ENCODE results near the gene CLCA4.
A peak's percentile ranks its signal among the peaks of the same experiment; 100 is the strongest.
"Not testable (repeated sequence)": the region's sequence is repeated elsewhere in the genome, so short reads cannot be mapped to it uniquely, and the experiment has no call there.

Gene CLCA4

GRCh38 chr1:86546787-86547221 lies at the start of gene CLCA4:
CLCA4 (plus strand) TSS chr1:86547078; CDS start chr1:86547120, 42 bp downstream.
- DNase-seq (ENCODE audit: low read depth, low spot score): peak; percentile 78
- peak within 1 kb of the TSS; percentile 62 for H3K27ac ChIP-seq

- no peak overlapping the region for H3K27ac ChIP-seq
- DNase-seq (ENCODE audit: low read depth, low spot score): no peak
Observed at GRCh38 chr1:86498281-86498680, 48.6 kb upstream of the CLCA4 start.

GRCh38 chr1:86499987-86500593 lies 46.8 kb upstream of the CLCA4 start:
- DNase-seq (ENCODE audit: low read depth, low spot score): no peak
- no peak overlapping the region for H3K27ac ChIP-seq

GRCh38 chr1:86500714-86501113 lies 46.2 kb upstream of the CLCA4 start:
- DNase-seq (ENCODE audit: low read depth, low spot score): no peak
- no peak overlapping the region for H3K27ac ChIP-seq

- H3K27ac ChIP-seq: peak overlapping the region; percentile 44
- DNase-seq (ENCODE audit: low read depth, low spot score): not testable (repeated sequence)
Observed at GRCh38 chr1:86502125-86502646, 44.7 kb upstream of the CLCA4 start.

GRCh38 chr1:86502721-86503405 lies 44.0 kb upstream of the CLCA4 start:
- DNase-seq (ENCODE audit: low read depth, low spot score): peak; percentile 27
- H3K27ac ChIP-seq: peak overlapping the region; percentile 44

- no peak for DNase-seq (ENCODE audit: low read depth, low spot score)
- H3K27ac ChIP-seq: peak overlapping the region; percentile 39
Observed at GRCh38 chr1:86503406-86504136, 43.3 kb upstream of the CLCA4 start.

GRCh38 chr1:86504137-86504479 lies 42.8 kb upstream of the CLCA4 start:
- H3K27ac ChIP-seq: peak overlapping the region; percentile 39
- no peak for DNase-seq (ENCODE audit: low read depth, low spot score)

- peak overlapping the region; percentile 39 for H3K27ac ChIP-seq
- DNase-seq (ENCODE audit: low read depth, low spot score): peak; percentile 31
Observed at GRCh38 chr1:86504895-86505563, 41.8 kb upstream of the CLCA4 start.

- DNase-seq (ENCODE audit: low read depth, low spot score): no peak
- peak overlapping the region; percentile 39 for H3K27ac ChIP-seq
Observed at GRCh38 chr1:86505564-86505902, 41.3 kb upstream of the CLCA4 start.

GRCh38 chr1:86507935-86508582 lies 38.8 kb upstream of the CLCA4 start:
- no peak for DNase-seq (ENCODE audit: low read depth, low spot score)
- no peak overlapping the region for H3K27ac ChIP-seq

GRCh38 chr1:86508583-86508969 lies 38.3 kb upstream of the CLCA4 start:
- DNase-seq (ENCODE audit: low read depth, low spot score): no peak
- no peak overlapping the region for H3K27ac ChIP-seq

GRCh38 chr1:86515597-86515996 lies 31.3 kb upstream of the CLCA4 start:
- no peak overlapping the region for H3K27ac ChIP-seq
- DNase-seq (ENCODE audit: low read depth, low spot score): peak; percentile 26

- H3K27ac ChIP-seq: peak overlapping the region; percentile 79
- DNase-seq (ENCODE audit: low read depth, low spot score): no peak
Observed at GRCh38 chr1:86516335-86516734, 30.5 kb upstream of the CLCA4 start.

- H3K27ac ChIP-seq: peak overlapping the region; percentile 79
- peak; percentile 55 for DNase-seq (ENCODE audit: low read depth, low spot score)
Observed at GRCh38 chr1:86517336-86517735, 29.5 kb upstream of the CLCA4 start.

- no peak for DNase-seq (ENCODE audit: low read depth, low spot score)
- no peak overlapping the region for H3K27ac ChIP-seq
Observed at GRCh38 chr1:86520789-86521521, 25.9 kb upstream of the CLCA4 start.

- no peak for DNase-seq (ENCODE audit: low read depth, low spot score)
- H3K27ac ChIP-seq: no peak overlapping the region
Observed at GRCh38 chr1:86521522-86521891, 25.4 kb upstream of the CLCA4 start.

GRCh38 chr1:86522240-86522639 lies 24.6 kb upstream of the CLCA4 start:
- no peak overlapping the region for H3K27ac ChIP-seq
- no peak for DNase-seq (ENCODE audit: low read depth, low spot score)

GRCh38 chr1:86523670-86524354 lies 23.1 kb upstream of the CLCA4 start:
- no peak overlapping the region for H3K27ac ChIP-seq
- no peak for DNase-seq (ENCODE audit: low read depth, low spot score)

All from epithelial cell of prostate (primary cell).